Right cardiac atrium (tissue), 5 donors: Measurements from ENCODE around the gene HGS. TPM values are rescaled to one million over a fixed set of nuclear protein-coding genes. Genes with fewer than 3 reads are reported as not detected.

Source experiments
- ATAC-seq, 2 donors: fragments of 200-7000 bp; cut with Tn5 transposase; one replicate each; pipeline versions ENCODE4 v1.8.0 to v1.9.1; 2020; ENCODE audit warnings: moderate library complexity in 2 of 2, mild to moderate bottlenecking in 1 of 2
- DNase-seq, 3 donors: peaks; one replicate each; pipeline ENCODE4 v3.0.0-alpha.2; 2020
- H3K27ac ChIP-seq: one replicate; pipeline ENCODE4 v1.5.1; 2013; ENCODE audit warnings: mild to moderate bottlenecking, low read length, control low read depth, moderate library complexity
- H3K27me3 ChIP-seq: one replicate; pipeline ENCODE4 v1.6.1; 2013; ENCODE audit not compliant: control insufficient read depth, insufficient read depth
- H3K4me1 ChIP-seq: one replicate; pipeline ENCODE4 v1.6.1; 2013; ENCODE audit warnings: low read length; ENCODE audit not compliant: control insufficient read depth, insufficient read depth
- H3K4me3 ChIP-seq: one replicate; pipeline ENCODE4 v1.5.1; 2013; ENCODE audit warnings: low read length, control low read depth
- H3K9me3 ChIP-seq: one replicate; pipeline ENCODE4 v1.6.1; 2013; ENCODE audit warnings: low read length; ENCODE audit not compliant: control insufficient read depth
- WGBS: extraction: QIAGEN DNeasy Blood & Tissue Kit; methylation state at CpG from one replicate; pipeline ENCODE4 v1.1.7; 2013; 5-methylcytosine and 5-hydroxymethylcytosine counted together
- intact Hi-C, 4 donors: fragments of 100-400 bp; cut with DNase I; formaldehyde crosslinking; loops; one replicate each; pipeline versions ENCODE4 v1.11.0 to v1.14.0; 2022 to 2023
- polyA plus RNA-seq: library from polyadenylated mRNA; stranded (reverse); fragments of 200-250 nt; gene quantifications from one replicate; pipeline ENCODE4 v1.2.3, GENCODE V29; 2013
- total RNA-seq, 4 donors: library from RNA; stranded (reverse); fragmentation: NEBNext Ultra II Directional; extraction: Animal tissue kit (Norgen Biotek cat#: 25700); gene quantifications; one replicate each; pipeline ENCODE4 v1.2.1, GENCODE V29; 2021
- donor health status: healthy with polysubstance abuse.
- donor health status: DM: no; HTN: yes; CAD: no.
- donor health status: DM: no; HTN: no; CAD: no.
- donor health status: DM: no; HTN: yes; CAD: no; lungs with severe emphysema.
- donor health status: DM: yes; HTN: yes; CAD: no.

The HGS gene
- total and polyA plus RNA-seq, 5 donors: 42.1 to 50.3 (median 48.6) TPM

GRCh38 chr17:81659038-81659437 lies 24.8 kb upstream of the HGS start:
- Histone ChIP-seq H3K4me1 (no peaks in the 10 kb centered on the region), H3K27ac (no peak overlapping the region), H3K9me3 (no peaks in the 10 kb centered on the region), H3K27me3 (no peaks in the 10 kb centered on the region), H3K4me3 (no peak overlapping the region)
- intact Hi-C loops: no loop called here
- WGBS: 60% methylated on average over 5 of the region's 5 CpGs
- ATAC-seq (no peak), DNase-seq (no peak)

GRCh38 chr17:81660441-81660840 lies 23.4 kb upstream of the HGS start:
- intact Hi-C loops: no loop called here
- Histone ChIP-seq H3K4me3 (no peak overlapping the region), H3K27me3 (no peaks in the 10 kb centered on the region), H3K4me1 (peaks cover under 1% of the 10 kb centered on the region), H3K9me3 (no peaks in the 10 kb centered on the region), H3K27ac (no peak overlapping the region)
- 92% methylated on average over 9 of the region's 9 CpGs for WGBS
- DNase-seq: peak in 1 of 3 donors; percentile 7
- no peak for ATAC-seq

GRCh38 chr17:81662002-81662401 lies 21.8 kb upstream of the HGS start:
- Histone ChIP-seq H3K4me3 (no peak overlapping the region), H3K27me3 (no peaks in the 10 kb centered on the region), H3K9me3 (no peaks in the 10 kb centered on the region), H3K4me1 (peaks cover 2% of the 10 kb centered on the region), H3K27ac (no peak overlapping the region)
- DNase-seq (no peak), ATAC-seq (no peak)
- WGBS: 91% methylated on average over 4 of the region's 4 CpGs
- intact Hi-C loops: no loop called here

GRCh38 chr17:81664051-81664470 lies 19.8 kb upstream of the HGS start:
- no peak overlapping the region for H3K4me3 ChIP-seq
- intact Hi-C loops: no loop called here
- 73% methylated on average over 7 of the region's 7 CpGs for WGBS
- H3K27me3 ChIP-seq: no peaks in the 10 kb centered on the region
- H3K4me1 ChIP-seq: peaks cover 2% of the 10 kb centered on the region
- H3K9me3 ChIP-seq: no peaks in the 10 kb centered on the region
- ATAC-seq (no peak), DNase-seq (peak in 1 of 3 donors; percentile 40)
- no peak overlapping the region for H3K27ac ChIP-seq

GRCh38 chr17:81665205-81666091 lies 18.4 kb upstream of the HGS start:
- Histone ChIP-seq H3K9me3 (no peaks in the 10 kb centered on the region), H3K27ac (peak overlapping the region; percentile 68), H3K4me1 (peaks cover 2% of the 10 kb centered on the region), H3K27me3 (no peaks in the 10 kb centered on the region), H3K4me3 (peak overlapping the region; percentile 74)
- DNase-seq (peak in 2 of 3 donors; percentile 58 to 60), ATAC-seq (peak; percentile 33 to 44)
- intact Hi-C loops: no loop called here
- 61% methylated on average over 30 of the region's 30 CpGs for WGBS

GRCh38 chr17:81666092-81666341 lies 17.8 kb upstream of the HGS start:
- DNase-seq (no peak), ATAC-seq (peak in 1 of 2 donors; percentile 28)
- intact Hi-C loops: no loop called here
- Histone ChIP-seq H3K9me3 (no peaks in the 10 kb centered on the region), H3K27ac (peak overlapping the region; percentile 68), H3K4me1 (peaks cover 2% of the 10 kb centered on the region), H3K4me3 (peak overlapping the region; percentile 74), H3K27me3 (no peaks in the 10 kb centered on the region)
- 0% methylated on average over 16 of the region's 16 CpGs for WGBS

GRCh38 chr17:81666342-81667191 lies 17.2 kb upstream of the HGS start, which contains the start of the genes CCDC137 and OXLD1:
Gene CCDC137, plus strand, starts transcription at chr17:81666737. Its CDS starts 30 bp downstream, at chr17:81666767.
Gene OXLD1, minus strand, starts transcription at chr17:81666605. Its CDS starts 28 bp downstream, at chr17:81666577.
- Histone ChIP-seq H3K4me1 (peaks cover 2% of the 10 kb centered on the region), H3K27ac (peak within 1 kb of the TSS; percentile 68), H3K27me3 (no peaks in the 10 kb centered on the region), H3K9me3 (no peaks in the 10 kb centered on the region), H3K4me3 (peak within 1 kb of the TSS; percentile 74)
- peak; percentile 98 to 99 for ATAC-seq
- under 1% methylated on average over 96 of the region's 96 CpGs for WGBS
- intact Hi-C loops: no loop called here
- DNase-seq: peak; percentile 98 to 99 (median 99)

GRCh38 chr17:81667754-81668153 lies 16.1 kb upstream of the HGS start:
- Histone ChIP-seq H3K4me1 (peaks cover 2% of the 10 kb centered on the region), H3K27ac (no peak overlapping the region), H3K9me3 (no peaks in the 10 kb centered on the region), H3K27me3 (no peaks in the 10 kb centered on the region), H3K4me3 (no peak overlapping the region)
- DNase-seq: peak in 1 of 3 donors; percentile 49
- intact Hi-C loops: no loop called here
- no peak for ATAC-seq
- WGBS: 88% methylated on average over 18 of the region's 18 CpGs

- Histone ChIP-seq H3K27ac (no peak overlapping the region), H3K4me1 (no peaks in the 10 kb centered on the region), H3K27me3 (no peaks in the 10 kb centered on the region), H3K9me3 (no peaks in the 10 kb centered on the region), H3K4me3 (no peak overlapping the region)
- intact Hi-C loops: no loop called here
- DNase-seq (peak in 1 of 3 donors; percentile 44), ATAC-seq (no peak)
- WGBS: 83% methylated on average over 18 of the region's 18 CpGs
Observed at GRCh38 chr17:81672504-81672903, 11.3 kb upstream of the HGS start.

GRCh38 chr17:81672954-81673353 lies 10.9 kb upstream of the HGS start:
- H3K4me3 ChIP-seq: no peak overlapping the region

More at GRCh38 chr17:81672954-81673353, 10.9 kb upstream of the HGS start:
- ATAC-seq (peak in 1 of 2 donors; percentile 9), DNase-seq (peak in 1 of 3 donors; percentile 40)
- H3K27me3 ChIP-seq: no peaks in the 10 kb centered on the region
- H3K27ac ChIP-seq: no peak overlapping the region
- H3K4me1 ChIP-seq: no peaks in the 10 kb centered on the region
- WGBS: 87% methylated on average over 16 of the region's 16 CpGs
- intact Hi-C loops: no loop called here
- H3K9me3 ChIP-seq: no peaks in the 10 kb centered on the region
